ENCODE results near the gene ETV3.

GRCh38 chr1:157141212-157141855 is 3.1 kb upstream of the ETV3 start:
- TF ChIP-seq CTCF (CRISPR knock-in tag; IDR thresholded peaks at IDR 0.05) (no peak), RBM22 (optimal IDR thresholded peaks at IDR 0.05; ENCODE audit: low read length) (no peak), RFXANK (CRISPR knock-in tag; IDR thresholded peaks at IDR 0.05) (no peak), ZNF589 (CRISPR knock-in tag; conservative IDR thresholded peaks at IDR 0.05) (no peak), ZNF781 (CRISPR knock-in tag; IDR thresholded peaks at IDR 0.05; ENCODE audit: borderline replicate concordance, not compliant biosample characterization) (no peak), SIN3A (IDR thresholded peaks at IDR 0.05; ENCODE audit: borderline replicate concordance, low read depth, low read length) (no peak), ATF7 (IDR thresholded peaks at IDR 0.05) (no peak), ATF7 (CRISPR knock-in tag; IDR thresholded peaks at IDR 0.05) (no peak)
